HG03139 (cell line): ENCODE measurements around the gene WARS2.
A peak's percentile ranks its signal among the peaks of the same experiment; 100 is the strongest.
"Not testable (repeated sequence)": the region's sequence is repeated elsewhere in the genome, so short reads cannot be mapped to it uniquely, and the experiment has no call there.

ENCODE experiments used
- ATAC-seq: cut with Tn5 transposase; IDR thresholded peaks from one replicate; pipeline ENCODE4 v1.9.1; 2021; ENCODE audit not compliant: unreplicated experiment

The WARS2 gene

DNA sequence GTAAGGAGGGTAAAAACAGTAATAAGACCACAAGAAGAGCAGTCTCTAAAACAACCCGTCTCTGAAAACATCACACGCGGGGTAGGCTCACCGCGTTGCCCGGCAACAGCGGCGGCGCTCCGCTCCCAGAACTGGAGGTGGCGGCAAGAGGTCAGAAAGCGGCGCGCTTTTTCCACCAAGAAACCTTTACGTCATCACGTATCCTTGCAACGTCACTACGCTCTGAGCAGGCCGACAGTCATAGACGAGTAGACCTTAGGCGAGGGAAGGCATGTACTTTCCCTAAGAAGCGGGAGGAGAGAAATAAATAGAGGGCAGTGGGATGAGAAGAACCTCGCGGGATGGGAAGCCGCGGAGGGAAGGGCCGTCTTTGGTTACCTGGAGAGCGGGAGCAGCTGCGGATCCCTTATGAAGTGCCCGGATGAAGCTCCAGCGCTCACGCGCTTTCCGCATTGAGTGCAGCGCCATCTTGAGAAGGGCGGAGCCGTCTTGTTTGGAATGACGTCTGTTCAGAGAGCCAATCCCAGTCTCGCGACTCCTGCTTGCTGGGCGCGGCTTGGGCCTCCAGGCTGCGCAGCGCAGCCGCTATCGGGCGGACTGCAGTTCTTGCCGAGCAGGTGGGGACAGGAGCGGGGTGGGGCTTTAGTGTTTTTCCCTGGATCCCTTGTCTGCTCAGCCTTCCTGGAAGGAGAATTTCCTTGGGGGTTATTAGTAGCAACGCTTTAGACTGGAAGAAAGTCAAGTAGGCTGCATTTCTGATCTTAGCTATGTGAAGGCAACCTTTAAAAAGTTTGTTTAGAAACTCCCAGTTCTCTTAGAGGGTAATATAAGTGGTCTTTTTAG lies at the start of gene WARS2:
Gene WARS2, minus strand, starts transcription at position 477 of the 843 bp plus-strand sequence. Its CDS starts 9 bp downstream, at position 468.
- ATAC-seq, result peak; percentile 95

DNA sequence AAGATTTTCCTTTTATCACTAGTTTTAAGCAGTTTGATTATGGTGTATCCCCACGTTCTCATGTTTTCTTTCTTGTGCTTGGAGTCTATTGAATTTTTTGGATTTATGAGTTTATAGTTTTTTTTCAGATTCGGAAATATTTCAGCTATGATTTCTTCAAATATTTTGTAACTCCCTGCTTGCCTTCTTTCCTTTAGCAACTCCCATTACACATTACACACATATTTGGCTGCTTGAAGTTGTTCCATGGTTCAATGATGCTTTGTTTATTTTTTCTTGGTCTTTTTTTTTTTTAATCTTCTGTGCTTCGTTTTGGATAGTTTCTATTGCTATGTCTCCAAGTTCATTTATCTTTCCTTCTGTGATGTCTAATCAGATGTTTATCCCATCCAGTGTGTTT lies 48.5 kb upstream of the WARS2 start:
- no peak for ATAC-seq

DNA sequence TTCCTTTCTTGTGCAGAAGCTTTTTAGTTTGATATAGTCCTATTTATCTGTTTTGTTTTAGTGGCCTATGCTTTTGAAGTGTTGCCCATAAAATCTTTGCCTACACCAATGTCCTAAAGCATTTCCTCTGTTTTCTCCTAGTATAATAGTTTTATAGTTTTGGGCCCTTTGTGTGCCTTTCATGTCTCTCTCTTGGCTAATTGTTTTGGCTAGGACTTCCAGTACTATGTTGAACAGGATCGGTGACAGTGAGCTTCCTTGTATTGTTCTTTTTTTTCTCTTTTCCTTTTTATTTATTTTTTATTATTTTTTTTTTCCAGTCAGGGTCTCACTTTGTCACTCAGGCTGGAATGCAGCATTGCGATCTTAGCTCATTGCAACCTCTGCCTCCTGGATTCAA lies 47.0 kb upstream of the WARS2 start:
- ATAC-seq, result no peak

DNA sequence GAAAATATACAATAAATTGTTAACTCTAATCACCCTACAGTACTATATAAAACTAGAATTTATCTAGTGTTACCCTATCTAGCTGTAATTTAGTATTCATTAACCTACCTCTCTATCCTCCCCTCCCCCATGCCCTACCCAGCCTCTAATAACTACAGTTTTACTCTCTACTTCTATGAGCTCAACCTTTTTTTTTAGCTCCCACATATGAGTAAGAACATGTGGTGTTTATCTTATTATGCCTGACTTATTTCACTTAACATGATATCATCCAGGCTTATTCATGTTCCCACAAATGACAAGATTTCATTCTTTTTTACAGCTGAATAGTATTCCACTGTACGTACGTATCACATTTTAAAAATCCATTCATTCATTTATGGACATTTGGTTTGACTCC lies 46.0 kb upstream of the WARS2 start:
- no peak for ATAC-seq

DNA sequence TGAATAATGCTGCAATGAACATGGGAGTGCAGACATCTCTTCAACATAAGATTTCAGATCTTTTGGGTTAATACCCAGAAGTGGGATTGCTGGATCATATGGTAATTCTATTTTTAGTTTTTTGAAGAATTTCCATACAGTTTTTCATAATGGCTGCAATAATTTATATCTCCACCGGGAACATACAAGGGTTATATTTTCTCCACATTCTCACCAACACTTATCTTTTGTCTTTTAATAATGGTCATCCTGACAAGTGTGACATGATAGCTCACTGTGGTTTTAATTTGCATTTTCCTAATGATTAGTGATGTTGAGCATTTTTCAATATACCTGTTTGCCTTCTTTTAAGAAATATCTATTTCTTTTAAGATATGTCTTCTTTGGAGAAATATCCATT lies 44.5 kb upstream of the WARS2 start:
- ATAC-seq, result no peak

DNA sequence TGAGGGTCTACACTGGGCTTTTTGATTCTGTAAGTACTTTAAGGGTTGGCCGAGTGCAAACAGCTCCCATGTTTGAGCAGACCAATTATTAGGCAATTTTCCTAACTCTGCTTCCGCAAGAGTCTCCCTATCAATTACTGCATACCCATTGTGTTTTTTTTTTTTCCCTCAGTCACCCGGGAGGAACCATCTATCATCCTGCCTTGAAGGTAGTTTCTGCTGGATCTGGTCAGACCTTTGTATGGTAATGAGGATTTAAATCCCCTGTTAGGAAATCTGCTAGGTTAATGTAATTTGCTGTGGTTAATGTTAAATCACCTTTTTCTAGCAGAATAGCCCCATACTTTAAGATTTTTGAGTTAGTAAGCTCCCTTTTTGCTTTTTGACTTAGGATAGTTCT lies 40.8 kb upstream of the WARS2 start:
- ATAC-seq, result no peak

DNA sequence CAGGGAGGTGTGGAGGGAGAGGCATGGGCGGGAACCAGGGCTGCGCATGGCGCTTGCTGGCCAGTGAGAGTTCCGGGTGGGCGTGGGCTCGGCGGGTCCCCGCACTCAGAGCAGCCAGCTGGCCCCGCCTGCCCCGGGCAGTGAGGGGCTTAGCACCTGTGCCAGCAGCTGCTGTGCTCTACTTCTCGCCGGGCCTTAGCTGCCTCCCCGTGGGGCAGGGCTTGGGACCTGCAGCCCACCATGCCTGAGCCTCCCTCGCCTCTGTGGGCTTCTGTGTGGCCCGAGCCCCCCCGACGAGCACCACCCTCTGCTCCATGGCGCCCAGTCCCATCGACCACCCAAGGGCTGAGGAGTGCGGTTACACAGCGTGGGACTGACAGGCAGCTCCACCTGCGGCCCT lies 38.6 kb upstream of the WARS2 start:
- ATAC-seq, result no peak

DNA sequence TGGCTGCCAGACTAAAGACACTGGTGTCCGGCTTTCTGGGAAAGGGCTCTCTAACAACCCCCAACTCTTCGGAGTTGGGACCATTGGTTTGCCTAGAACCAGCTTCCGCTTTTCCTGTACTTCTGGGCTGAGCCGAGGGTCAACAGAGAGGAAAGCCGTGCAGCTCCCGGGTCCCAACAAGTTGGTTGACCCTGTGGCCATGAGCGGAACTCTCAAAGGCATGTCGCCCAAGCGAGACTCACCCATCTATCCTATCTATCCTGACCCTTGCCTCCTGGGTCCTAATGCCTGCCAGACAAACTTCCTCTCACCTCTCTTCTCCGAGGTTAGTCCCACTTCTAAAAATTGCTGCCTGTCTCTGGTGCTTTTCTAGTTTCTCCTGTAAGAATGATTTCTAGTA lies 32.5 kb upstream of the WARS2 start:
- not testable (repeated sequence) for ATAC-seq

DNA sequence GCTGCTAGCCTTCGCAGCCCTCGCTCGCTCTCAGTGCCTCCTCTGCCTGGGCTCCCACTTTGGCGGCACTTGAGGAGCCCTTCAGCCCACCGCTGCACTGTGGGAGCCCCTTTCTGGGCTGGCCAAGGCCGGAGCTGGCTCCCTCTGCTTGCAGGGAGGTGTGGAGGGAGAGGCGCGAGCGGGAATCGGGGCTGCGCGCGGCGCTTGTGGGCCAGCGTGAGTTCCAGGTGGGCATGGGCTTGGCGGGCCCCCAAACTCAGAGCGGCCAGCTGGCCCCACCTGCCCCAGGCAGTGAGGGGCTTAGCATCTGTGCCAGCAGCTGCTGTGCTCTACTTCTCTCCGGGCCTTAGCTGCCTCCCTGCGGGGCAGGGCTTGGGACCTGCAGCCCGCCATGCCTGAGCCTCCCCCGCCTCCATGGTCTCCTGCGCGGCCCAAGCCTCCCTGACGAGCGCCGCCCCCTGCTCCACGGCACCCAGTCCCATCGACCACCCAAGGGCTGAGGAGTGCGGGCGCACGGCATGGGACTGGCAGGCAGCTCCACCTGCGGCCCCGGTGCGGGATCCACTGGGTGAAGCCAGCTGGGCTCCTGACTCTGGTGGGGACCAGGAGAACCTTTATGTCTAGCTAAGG lies 31.0 kb upstream of the WARS2 start:
- ATAC-seq, result not testable (repeated sequence)

DNA sequence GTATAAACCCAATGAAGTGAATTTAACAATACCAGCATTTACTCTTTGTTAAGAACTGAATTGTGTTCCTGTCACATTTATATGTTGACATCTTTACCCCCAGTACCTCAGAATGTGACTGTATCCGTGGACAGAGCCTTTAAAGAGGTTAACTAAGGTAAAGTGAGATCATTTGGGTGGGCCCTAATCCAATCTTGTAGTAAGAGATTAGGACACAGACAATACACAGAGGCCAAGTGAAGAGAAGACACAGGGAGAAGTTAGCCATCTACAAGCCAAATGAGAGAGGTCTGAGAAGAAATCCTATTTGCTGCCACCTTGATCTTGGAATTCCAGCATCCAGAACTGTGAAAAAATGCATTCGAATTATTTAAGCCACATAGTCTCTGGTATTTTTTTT lies 22.9 kb upstream of the WARS2 start:
- ATAC-seq, result no peak

DNA sequence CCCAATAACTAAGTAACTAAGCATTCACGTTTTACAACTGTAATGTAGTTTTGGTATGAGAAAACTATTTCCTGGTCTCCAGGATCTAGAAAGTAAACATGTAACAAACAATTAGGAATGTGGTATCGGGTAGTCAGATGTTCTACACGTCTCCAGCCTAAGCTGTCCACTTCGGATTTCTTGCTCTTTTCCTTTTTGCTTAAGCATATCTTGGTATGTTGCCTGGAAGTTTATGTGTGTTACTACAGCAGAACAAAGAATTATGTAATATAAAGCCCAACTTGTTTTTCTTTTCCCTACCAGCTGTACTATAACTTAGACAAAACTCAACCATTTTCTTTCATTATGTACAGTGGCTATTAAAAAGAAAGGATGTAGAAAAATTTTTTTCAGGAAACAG lies 20.4 kb upstream of the WARS2 start:
- no peak for ATAC-seq

DNA sequence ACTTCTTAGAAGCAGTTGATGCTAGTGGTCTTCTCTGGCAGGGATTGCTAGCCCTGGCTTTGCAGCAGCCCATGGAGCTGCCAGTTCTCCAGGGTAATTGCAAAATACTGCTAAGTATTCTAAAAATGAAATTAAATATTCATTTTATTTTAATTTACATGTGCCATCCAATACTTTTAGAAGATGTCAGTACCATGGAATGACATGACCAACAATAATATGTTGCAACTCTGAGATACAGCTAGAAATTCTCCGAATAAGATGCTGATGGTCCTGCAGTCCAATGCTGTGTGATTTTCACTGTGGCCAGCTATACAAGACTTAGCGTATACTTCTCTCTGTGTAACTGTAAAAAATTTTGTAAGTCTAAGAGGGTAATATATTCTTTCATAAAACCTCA lies 20.0 kb upstream of the WARS2 start:
- no peak for ATAC-seq

DNA sequence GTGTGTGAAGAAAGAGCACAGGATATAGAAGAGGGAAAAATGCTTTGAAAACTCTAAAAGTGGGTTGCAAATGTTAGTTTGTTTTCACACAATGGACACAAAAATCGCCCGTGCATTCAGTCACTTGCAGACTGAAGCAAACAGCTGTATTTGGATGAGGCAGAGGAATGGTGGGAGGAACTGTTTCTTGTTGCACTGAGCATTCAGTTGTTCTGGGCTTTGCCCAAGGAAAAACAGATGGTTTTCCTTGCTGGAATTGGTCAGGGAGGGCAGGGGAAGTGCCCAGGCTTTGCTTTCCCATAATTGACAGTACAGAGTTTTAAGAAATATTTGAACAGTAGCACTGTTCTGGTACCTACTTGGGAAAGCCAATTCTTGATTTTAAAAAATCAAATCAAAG lies 19.5 kb upstream of the WARS2 start:
- ATAC-seq, result no peak

DNA sequence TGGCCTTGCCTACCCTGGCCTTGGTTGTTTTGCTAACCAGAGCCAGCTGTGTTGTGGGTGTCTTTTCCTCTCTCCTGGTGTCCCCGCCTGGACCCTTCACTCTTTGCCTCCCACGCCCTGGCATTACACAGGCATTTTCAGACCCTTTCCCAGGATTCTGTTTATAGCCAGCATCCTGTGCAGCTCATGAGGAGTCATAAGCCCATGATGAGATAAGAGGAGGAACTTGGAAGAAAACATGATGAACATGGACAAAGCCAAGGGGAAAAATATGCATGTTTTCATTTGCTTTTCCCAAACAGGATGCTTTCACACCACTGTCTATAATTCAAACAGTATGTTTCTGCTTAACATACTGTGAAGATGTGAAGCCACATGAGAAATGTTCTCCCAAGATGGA lies 18.7 kb upstream of the WARS2 start:
- ATAC-seq, result no peak

DNA sequence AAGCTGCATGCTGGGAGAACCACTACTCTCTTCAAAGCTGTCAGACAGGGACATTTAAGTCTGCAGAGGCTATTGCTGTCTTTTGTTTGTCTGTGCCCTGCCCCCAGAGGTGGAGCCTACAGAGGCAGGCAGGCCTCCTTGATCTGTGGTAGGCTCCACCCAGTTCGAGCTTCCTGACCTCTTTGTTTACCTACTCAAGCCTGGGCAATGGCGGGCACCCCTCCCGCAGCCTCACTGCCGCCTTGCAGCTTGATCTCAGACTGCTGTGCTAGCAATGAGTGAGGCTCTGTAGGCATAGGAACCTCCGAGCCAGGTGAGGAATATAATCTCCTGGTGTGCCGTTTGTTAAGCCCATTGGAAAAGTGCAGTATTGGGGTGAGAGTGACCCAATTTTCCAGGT lies 16.3 kb upstream of the WARS2 start:
- ATAC-seq, result not testable (repeated sequence)

DNA sequence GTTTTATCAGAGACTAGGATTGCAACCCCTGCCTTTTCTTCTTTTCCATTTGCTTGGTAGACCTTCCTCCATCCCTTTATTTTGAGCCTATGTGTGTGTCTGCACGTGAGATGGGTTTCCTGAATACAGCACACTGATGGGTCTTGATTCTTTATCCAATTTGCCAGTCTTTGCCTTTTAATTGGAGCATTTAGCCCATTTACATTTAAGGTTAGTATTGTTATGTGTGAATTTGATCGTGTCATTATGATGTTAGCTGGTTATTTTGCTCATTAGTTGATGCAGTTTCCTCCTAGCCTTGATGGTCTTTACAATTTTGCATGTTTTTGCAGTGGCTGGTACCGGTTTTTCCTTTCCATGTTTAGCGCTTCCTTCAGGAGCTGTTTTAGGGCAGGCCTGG lies 14.6 kb upstream of the WARS2 start:
- ATAC-seq, result not testable (repeated sequence)

DNA sequence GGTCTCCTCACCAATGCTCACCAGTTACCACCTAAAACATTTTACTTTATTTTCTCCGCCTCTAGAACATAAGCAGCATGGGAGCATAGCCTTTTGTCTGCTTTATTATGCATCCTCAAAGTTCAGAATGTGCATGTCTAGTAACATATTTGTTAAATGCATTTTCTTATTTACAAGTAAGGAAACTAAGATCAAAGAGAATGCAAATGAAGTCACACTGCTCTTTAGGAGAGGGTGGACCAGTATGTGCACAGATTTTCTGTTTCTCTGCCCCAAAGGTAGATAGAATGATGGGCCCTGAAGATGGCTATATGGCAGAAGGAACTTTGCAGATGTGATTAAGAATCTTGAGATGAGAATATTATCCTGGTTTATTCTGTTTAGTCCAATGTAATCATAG lies 9.7 kb upstream of the WARS2 start:
- ATAC-seq, result no peak

DNA sequence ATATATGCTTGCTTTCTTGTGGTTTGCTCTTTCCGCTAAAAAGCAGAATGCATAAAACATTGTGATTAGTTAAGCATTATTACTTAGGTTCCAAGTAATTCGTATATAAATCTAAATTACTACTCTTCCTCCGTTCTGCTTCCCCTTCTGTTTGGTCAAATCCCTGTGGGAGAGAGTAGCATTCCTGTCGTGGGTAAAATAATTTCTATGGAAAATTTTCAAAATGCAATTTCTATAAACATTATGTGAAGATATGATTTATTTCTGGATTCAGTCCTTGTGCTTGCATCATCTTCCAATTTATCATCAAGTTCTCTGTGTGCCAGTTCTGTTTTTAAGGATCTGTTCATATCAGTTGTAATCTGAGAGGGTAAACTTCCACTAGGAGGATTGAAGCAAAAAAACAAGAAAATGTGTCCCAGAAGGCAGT lies 7.2 kb upstream of the WARS2 start:
- no peak for ATAC-seq

DNA sequence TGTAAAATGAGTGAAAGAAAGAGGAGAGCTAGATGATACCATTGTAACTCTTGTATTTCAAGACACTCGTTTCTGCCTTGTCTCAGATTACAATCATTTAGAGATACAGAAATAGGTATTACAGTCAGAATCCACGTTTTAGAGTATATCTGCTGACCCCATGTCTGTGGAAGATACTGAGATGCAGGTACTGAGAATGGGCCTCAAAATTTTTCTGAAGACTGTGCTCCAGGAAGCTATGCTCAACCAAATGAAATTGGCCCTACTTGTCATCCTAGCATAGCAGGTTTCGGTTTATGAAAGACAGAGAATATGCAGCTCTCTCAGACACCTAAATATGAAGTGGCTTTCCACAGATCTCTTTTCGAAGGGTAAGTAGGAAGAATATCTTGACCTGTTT lies 6.0 kb upstream of the WARS2 start:
- no peak for ATAC-seq

DNA sequence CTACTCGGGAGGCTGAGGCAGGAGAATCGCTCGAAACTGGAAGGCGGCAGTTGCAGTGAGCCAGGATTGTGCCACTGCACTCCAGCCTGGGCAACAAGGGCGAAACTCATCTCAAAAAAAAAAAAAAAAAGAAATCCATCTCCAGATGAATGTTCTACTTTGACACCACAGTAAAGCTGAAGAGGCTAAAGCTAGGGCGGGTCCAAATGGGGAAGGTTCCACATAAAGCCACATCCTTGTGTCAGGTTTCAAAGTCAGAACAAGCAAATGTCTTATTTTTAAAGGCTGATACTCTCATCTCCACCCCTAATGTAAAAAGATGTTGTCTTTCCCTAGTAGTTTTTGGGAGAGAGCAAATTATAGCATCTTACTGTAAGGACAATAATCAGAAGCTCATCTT lies 4.4 kb upstream of the WARS2 start:
- ATAC-seq, result no peak

DNA sequence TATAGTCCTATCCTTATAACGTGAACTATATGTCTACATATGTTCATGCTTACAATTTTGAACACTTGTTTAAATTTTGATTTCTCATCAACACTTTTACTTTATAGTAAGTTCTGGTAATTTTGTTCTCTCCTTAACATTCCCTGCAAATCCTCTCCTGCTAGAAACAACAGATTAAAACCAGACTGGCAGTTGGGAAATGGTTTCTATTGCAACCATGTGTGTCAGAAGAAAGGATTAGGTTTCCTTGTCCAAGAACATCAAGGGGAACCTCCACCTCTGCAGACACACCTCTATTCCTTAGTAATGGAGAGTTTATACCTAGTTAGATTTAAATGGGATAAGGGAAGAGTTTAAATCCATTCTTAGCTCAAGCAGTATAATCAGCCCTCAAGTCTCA lies 3.3 kb upstream of the WARS2 start:
- ATAC-seq, result no peak

DNA sequence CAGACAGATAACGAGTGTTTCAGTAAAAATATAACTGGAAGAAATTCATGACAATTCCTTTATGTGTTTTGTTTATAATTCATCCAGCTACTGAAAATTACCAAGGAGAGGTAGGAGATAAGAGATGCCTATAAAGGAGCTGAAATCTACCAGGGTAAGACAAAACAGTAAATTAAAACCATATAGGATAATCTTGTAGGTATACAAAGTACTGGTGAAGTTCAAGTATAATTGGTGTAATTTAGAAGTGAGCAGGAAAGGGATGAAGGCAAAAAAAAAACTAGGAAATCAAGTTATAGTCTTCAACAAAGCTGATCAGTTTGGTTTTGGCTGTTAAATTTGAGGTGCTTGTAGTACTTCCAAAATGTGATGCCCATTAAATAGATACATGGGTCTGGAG lies 1.2 kb upstream of the WARS2 start:
- no peak for ATAC-seq

DNA sequence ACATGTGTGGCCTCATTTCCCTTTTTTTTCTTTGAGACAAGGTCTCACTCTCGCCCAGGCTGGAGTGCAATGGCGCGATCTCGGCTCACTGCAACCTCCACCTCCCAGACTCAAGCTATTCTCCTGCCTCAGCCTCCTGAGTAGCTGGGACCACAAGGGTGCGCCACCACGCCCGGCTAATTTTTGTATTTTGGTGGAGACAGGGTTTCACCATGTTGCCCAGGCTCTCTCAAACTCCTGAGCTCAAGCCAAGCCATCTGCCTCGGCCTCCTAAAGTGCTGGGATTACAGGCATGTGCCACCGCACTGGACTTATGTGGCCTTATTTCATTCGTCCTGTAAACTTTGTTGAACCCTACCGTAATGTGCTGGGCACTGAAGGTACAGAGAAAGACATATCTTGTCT lies 569 bp upstream of the WARS2 start:
- ATAC-seq, result no peak
